MM.1S (cell line): ENCODE measurements around the gene CNKSR3.

Source experiments
- DNase-seq: peaks from one replicate; pipeline ENCODE4 v3.0.0-alpha.2; 2015
- H2AFZ ChIP-seq: fragments of 300-600 bp; sonication (generic); 2 replicates; pipeline ENCODE4 v1.6.0; 2016; ENCODE audit warnings: antibody characterized with exemption, low read length
- H3F3A ChIP-seq: fragments of 300-600 bp; sonication (generic); 2 replicates; pipeline ENCODE4 v1.6.1; 2016; ENCODE audit warnings: mild to moderate bottlenecking, antibody characterized with exemption, low read length, moderate library complexity, mixed read lengths; ENCODE audit not compliant: insufficient read depth
- H3K27ac ChIP-seq: fragments of 300-600 bp; sonication (generic); 2 replicates; pipeline ENCODE4 v1.5.1; 2016; ENCODE audit warnings: mild to moderate bottlenecking, low read length
- H3K27me3 ChIP-seq: fragments of 300-600 bp; sonication (generic); replicated peaks from 2 replicates; pipeline ENCODE4 v1.6.0; 2016; ENCODE audit warnings: low read length; ENCODE audit not compliant: insufficient read depth
- H3K36me3 ChIP-seq: fragments of 300-600 bp; sonication (generic); replicated peaks from 2 replicates; pipeline ENCODE4 v1.6.1; 2016; ENCODE audit warnings: mild to moderate bottlenecking, low read length, mixed read lengths; ENCODE audit not compliant: insufficient read depth
- H3K4me1 ChIP-seq: fragments of 300-600 bp; sonication (generic); 2 replicates; pipeline ENCODE4 v1.6.1; 2016; ENCODE audit warnings: low read length, mixed read lengths
- H3K4me2 ChIP-seq: fragments of 300-600 bp; sonication (generic); 2 replicates; pipeline ENCODE4 v1.6.0; 2016; ENCODE audit warnings: low read depth, low read length
- H3K4me3 ChIP-seq: fragments of 300-600 bp; sonication (generic); 2 replicates; pipeline ENCODE4 v1.5.1; 2016; ENCODE audit warnings: low read length, mixed read lengths
- H3K79me2 ChIP-seq: fragments of 300-600 bp; sonication (generic); 2 replicates; pipeline ENCODE4 v1.6.1; 2016; ENCODE audit warnings: mixed run types, low read length, mixed read lengths
- H3K9ac ChIP-seq: fragments of 300-600 bp; sonication (generic); 2 replicates; pipeline ENCODE4 v1.6.1; 2016; ENCODE audit warnings: low read length, mixed read lengths
- H3K9me2 ChIP-seq: fragments of 300-600 bp; sonication (generic); replicated peaks from 2 replicates; pipeline ENCODE4 v1.6.1; 2016; ENCODE audit warnings: mild to moderate bottlenecking, low read length, mixed read lengths; ENCODE audit not compliant: insufficient read depth
- H3K9me3 ChIP-seq: fragments of 300-600 bp; sonication (generic); replicated peaks from 2 replicates; pipeline ENCODE4 v1.6.1; 2016; ENCODE audit warnings: mild to moderate bottlenecking, low read length, mixed read lengths; ENCODE audit not compliant: insufficient read depth
- H4K20me1 ChIP-seq: fragments of 300-600 bp; sonication (generic); 2 replicates; pipeline ENCODE4 v1.6.1; 2016; ENCODE audit warnings: mild to moderate bottlenecking, low read length, moderate library complexity, mixed read lengths; ENCODE audit not compliant: insufficient read depth
- EZH2 ChIP-seq: fragments of 300-600 bp; sonication (generic); optimal IDR thresholded peaks from 2 replicates; pipeline ENCODE3; 2017; ENCODE audit warnings: low read depth, mild to moderate bottlenecking, antibody characterized with exemption, low read length, mixed read lengths
- EZH2phosphoT487 ChIP-seq: fragments of 300-600 bp; sonication (generic); IDR thresholded peaks from 2 replicates; pipeline ENCODE4 v1.6.1; 2018; ENCODE audit warnings: antibody characterized with exemption, low read length
- TF ChIP-seq, protein P1 (sequence below): fragments of 300-600 bp; sonication (generic); IDR thresholded peaks from 2 replicates; pipeline ENCODE4 v1.5.1; 2016; ENCODE audit warnings: antibody characterized with exemption, low read length, mixed read lengths

Gene CNKSR3

DNA sequence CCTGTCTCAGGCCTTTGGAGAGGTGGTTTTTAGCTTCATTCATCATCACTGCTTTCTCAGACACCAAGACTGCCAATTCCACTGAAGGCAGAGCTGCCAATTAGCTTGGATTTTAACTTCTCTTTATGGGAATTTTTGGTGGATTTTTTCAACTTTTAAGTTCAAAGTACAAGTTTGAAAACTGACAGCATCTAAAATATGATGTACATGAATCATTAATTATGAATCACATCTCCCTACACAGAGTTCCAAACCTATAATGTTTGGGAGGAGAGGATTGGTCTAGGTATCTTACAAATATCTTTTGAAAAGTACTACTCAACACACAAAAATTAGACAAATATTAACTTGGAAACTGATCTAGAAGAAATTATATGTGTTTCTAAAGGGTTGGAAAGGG is 25.5 kb downstream of the CNKSR3 start:
- Histone ChIP-seq H3F3A (no peaks in the 10 kb centered on the region), H3K4me2 (no peak overlapping the region), H3K9me2 (no peaks in the 10 kb centered on the region), H2AFZ (no peak overlapping the region), H3K27me3 (no peaks in the 10 kb centered on the region), H3K9me3 (no peaks in the 10 kb centered on the region), H3K4me1 (no peaks in the 10 kb centered on the region), H3K36me3 (no peaks in the 10 kb centered on the region), H3K9ac (no peak overlapping the region), H4K20me1 (no peaks in the 10 kb centered on the region), H3K27ac (no peak overlapping the region), H3K4me3 (no peak overlapping the region), H3K79me2 (no peaks in the 10 kb centered on the region)
- TF ChIP-seq EZH2: no peak
- TF ChIP-seq, protein P1, sequence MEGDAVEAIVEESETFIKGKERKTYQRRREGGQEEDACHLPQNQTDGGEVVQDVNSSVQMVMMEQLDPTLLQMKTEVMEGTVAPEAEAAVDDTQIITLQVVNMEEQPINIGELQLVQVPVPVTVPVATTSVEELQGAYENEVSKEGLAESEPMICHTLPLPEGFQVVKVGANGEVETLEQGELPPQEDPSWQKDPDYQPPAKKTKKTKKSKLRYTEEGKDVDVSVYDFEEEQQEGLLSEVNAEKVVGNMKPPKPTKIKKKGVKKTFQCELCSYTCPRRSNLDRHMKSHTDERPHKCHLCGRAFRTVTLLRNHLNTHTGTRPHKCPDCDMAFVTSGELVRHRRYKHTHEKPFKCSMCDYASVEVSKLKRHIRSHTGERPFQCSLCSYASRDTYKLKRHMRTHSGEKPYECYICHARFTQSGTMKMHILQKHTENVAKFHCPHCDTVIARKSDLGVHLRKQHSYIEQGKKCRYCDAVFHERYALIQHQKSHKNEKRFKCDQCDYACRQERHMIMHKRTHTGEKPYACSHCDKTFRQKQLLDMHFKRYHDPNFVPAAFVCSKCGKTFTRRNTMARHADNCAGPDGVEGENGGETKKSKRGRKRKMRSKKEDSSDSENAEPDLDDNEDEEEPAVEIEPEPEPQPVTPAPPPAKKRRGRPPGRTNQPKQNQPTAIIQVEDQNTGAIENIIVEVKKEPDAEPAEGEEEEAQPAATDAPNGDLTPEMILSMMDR: no peak
- no peak for TF ChIP-seq EZH2phosphoT487
- DNase-seq: no peak

DNA sequence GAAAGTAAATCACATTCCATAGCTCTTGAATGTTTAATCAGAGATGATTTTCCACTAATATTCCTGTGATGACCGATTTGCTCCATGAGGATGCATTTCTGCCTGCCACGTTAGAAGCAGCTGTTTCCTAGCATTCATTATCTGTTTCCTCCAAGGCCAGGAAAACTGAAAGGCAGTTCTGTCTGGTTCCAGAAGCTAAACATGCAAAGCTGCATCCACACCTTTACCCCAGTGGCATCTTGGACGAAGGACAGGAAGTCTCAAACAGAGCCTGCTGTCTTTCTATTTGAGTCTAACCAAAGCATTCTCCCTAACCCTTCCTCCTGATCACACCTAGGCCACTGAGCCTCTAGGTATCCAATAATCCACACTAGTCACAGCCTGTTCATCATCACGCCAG is 27.6 kb downstream of the CNKSR3 start:
- Histone ChIP-seq H3K4me2 (no peak overlapping the region), H3K4me1 (no peaks in the 10 kb centered on the region), H3K27ac (no peak overlapping the region), H3F3A (no peaks in the 10 kb centered on the region), H3K4me3 (no peak overlapping the region), H3K9ac (no peak overlapping the region), H3K9me3 (no peaks in the 10 kb centered on the region), H3K79me2 (no peaks in the 10 kb centered on the region), H3K27me3 (no peaks in the 10 kb centered on the region), H3K9me2 (no peaks in the 10 kb centered on the region), H3K36me3 (no peaks in the 10 kb centered on the region), H2AFZ (no peak overlapping the region), H4K20me1 (no peaks in the 10 kb centered on the region)
- TF ChIP-seq EZH2 (no peak), EZH2phosphoT487 (no peak)
- TF ChIP-seq, protein P1: no peak
- no peak for DNase-seq

DNA sequence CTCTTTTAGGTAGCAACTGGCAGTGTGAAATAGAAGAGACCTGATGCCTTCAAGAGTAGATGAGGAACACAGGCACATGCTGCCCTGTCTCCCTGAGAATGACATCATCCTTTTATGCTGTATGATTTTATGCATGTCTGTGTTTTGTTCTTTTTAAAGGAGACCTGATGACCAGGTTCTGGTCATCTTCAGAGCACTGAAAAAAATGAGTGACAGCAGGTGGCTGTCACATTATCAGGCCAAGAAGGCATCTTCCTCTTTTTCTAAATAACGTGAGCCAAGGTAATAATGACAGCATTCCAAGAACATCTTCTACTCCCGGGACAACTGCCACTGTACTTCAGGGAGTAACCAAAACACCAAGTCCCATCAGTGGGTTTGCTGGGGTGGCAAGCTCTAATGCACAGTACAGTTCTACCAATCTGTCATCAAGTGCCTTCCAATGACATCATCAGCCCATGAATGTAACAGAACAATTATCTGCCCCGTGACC is 28.9 kb downstream of the CNKSR3 start:
- TF ChIP-seq EZH2 (no peak), EZH2phosphoT487 (no peak)
- TF ChIP-seq, protein P1: no peak
- Histone ChIP-seq H3K4me1 (no peaks in the 10 kb centered on the region), H3K9me2 (no peaks in the 10 kb centered on the region), H3K27me3 (no peaks in the 10 kb centered on the region), H4K20me1 (no peaks in the 10 kb centered on the region), H3K27ac (no peak overlapping the region), H3K36me3 (no peaks in the 10 kb centered on the region), H3K9me3 (no peaks in the 10 kb centered on the region), H3K4me3 (no peak overlapping the region), H3K4me2 (no peak overlapping the region), H2AFZ (no peak overlapping the region), H3K9ac (no peak overlapping the region), H3F3A (no peaks in the 10 kb centered on the region), H3K79me2 (no peaks in the 10 kb centered on the region)
- DNase-seq: no peak
